ENCODE data around the gene AGAP1.

GRCh38 chr2:236088368-236089057 lies 594.7 kb downstream of the AGAP1 start:
- no peak for TF ChIP-seq TAF1 (IDR thresholded peaks at IDR 0.05; ENCODE audit: borderline replicate concordance, low read depth, low read length)
- no peak for TF ChIP-seq POLR2AphosphoS5 (IDR thresholded peaks at IDR 0.05; ENCODE audit: low read depth, low read length)

All from GM12892 (cell line).